Fibroblast of villous mesenchyme (primary cell): Measurements from ENCODE around the gene SP110. TPM values are rescaled to one million over a fixed set of nuclear protein-coding genes. Genes with fewer than 3 reads are reported as not detected.
A peak's percentile ranks its signal among the peaks of the same experiment; 100 is the strongest.
"Not testable (repeated sequence)": the region's sequence is repeated elsewhere in the genome, so short reads cannot be mapped to it uniquely, and the experiment has no call there.

ENCODE experiments used
- DNase-seq: peaks from one replicate; pipeline ENCODE4 v3.0.0-alpha.2; 2010; ENCODE audit warnings: low read depth
- H3K4me3 ChIP-seq: 2 replicates; pipeline ENCODE4 v1.5.1; 2011; ENCODE audit warnings: low read depth, mild to moderate bottlenecking, low read length
- CTCF ChIP-seq: IDR thresholded peaks from 2 replicates; pipeline ENCODE4 v1.5.1; 2012; ENCODE audit warnings: low read depth, mild to moderate bottlenecking, low read length; ENCODE audit not compliant: insufficient read depth
- total RNA-seq: library from RNA; depleted of rRNA; stranded (reverse); fragments of >200 nt; gene quantifications from 2 replicates; pipeline ENCODE4 v1.2.3, GENCODE V29; 2012

SP110 gene
- total RNA-seq, 1 donor = 10.4 TPM

GRCh38 chr2:230225486-230225885 is 5.7 kb upstream of the SP110 start, which contains the start of gene SP140:
Gene SP140, plus strand, starts transcription at chr2:230225736. Its CDS starts 109 bp downstream, at chr2:230225845.
- H3K4me3 ChIP-seq = no peak within 1 kb of the TSS
- no peak for TF ChIP-seq CTCF
- DNase-seq = no peak

GRCh38 chr2:230224458-230224857 is 4.7 kb upstream of the SP110 start:
- H3K4me3 ChIP-seq = no peak overlapping the region
- no peak for DNase-seq
- no peak for TF ChIP-seq CTCF

GRCh38 chr2:230222829-230223228 is 3.0 kb upstream of the SP110 start:
- not testable (repeated sequence) for H3K4me3 ChIP-seq, DNase-seq

GRCh38 chr2:230221493-230221892 is 1.7 kb upstream of the SP110 start:
- TF ChIP-seq CTCF = no peak
- no peak overlapping the region for H3K4me3 ChIP-seq
- no peak for DNase-seq

GRCh38 chr2:230220347-230220969 is 674 bp upstream of the SP110 start:
- peak overlapping the region; percentile 69 for H3K4me3 ChIP-seq

GRCh38 chr2:230218421-230218820 is 1.4 kb downstream of the SP110 start:
- no peak for TF ChIP-seq CTCF
- no peak overlapping the region for H3K4me3 ChIP-seq
- DNase-seq = no peak

More at GRCh38 chr2:230220347-230220969, 674 bp upstream of the SP110 start:
- TF ChIP-seq CTCF = no peak
- DNase-seq = no peak

GRCh38 chr2:230217424-230217823 is 2.4 kb downstream of the SP110 start:
- DNase-seq = peak; percentile 3
- no peak overlapping the region for H3K4me3 ChIP-seq
- TF ChIP-seq CTCF = no peak
